SK-N-SH treated with all-trans-retinoic acid at 6 μM for 48 hours (cell line): Measurements from ENCODE around the gene NUP214.

Source experiments
- ARNTL ChIP-seq: fragments of 450-650 bp; formaldehyde crosslinking; IDR thresholded peaks from 2 replicates; pipeline ENCODE4 v1.5.0; 2020; ENCODE audit warnings: low read depth, mild to moderate bottlenecking, moderate library complexity, borderline replicate concordance
- PATZ1 ChIP-seq: fragments of 250-450 bp; sonication (Bioruptor Pico); IDR thresholded peaks from 2 replicates; pipeline ENCODE4 v1.8.0; 2020; ENCODE audit warnings: mild to moderate bottlenecking, moderate library complexity, borderline replicate concordance
- POU6F1 ChIP-seq: fragments of 250-450 bp; sonication (Bioruptor Pico); IDR thresholded peaks from 2 replicates; pipeline ENCODE4 v1.8.0; 2021; ENCODE audit warnings: low read depth, mild to moderate bottlenecking, moderate library complexity, borderline replicate concordance
- RARB ChIP-seq: fragments of 250-450 bp; sonication (Bioruptor Pico); IDR thresholded peaks from 2 replicates; pipeline ENCODE4 v1.8.0; 2021; ENCODE audit warnings: mild to moderate bottlenecking, moderate library complexity
- ZC3H10 ChIP-seq: fragments of 250-450 bp; sonication (Bioruptor Pico); IDR thresholded peaks from 2 replicates; pipeline ENCODE4 v1.5.1; 2021; ENCODE audit warnings: mild to moderate bottlenecking, moderate library complexity
- ZFP3 ChIP-seq: fragments of 250-450 bp; sonication (Bioruptor Pico); IDR thresholded peaks from 2 replicates; pipeline ENCODE4 v1.5.0; 2020; ENCODE audit warnings: mild to moderate bottlenecking, moderate library complexity
- ZNF565 ChIP-seq: fragments of 450-650 bp; formaldehyde crosslinking; conservative IDR thresholded peaks from 2 replicates; pipeline ENCODE4 v1.5.0; 2020; ENCODE audit warnings: low read depth, mild to moderate bottlenecking, moderate library complexity

DNA sequence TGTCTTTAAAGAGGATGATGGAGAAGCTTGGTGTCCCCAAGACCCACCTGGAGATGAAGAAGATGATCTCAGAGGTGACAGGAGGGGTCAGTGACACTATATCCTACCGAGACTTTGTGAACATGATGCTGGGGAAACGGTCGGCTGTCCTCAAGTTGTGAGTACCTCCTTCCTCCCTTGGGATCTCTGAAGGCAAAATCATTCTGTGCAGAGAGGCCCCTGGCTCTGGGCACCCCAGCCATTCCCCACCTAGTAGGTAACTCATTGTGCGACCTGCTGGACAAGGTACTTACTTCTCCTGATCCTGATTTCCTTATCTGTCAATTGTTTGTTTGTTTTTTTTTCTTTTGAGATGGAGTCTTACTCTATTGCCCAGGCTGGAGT lies 7.6 kb upstream of the NUP214 start:
- TF ChIP-seq PATZ1 (CRISPR knock-in tag) (no peak), RARB (CRISPR knock-in tag) (no peak), POU6F1 (CRISPR knock-in tag) (no peak), ZFP3 (CRISPR knock-in tag) (no peak), ARNTL (CRISPR knock-in tag) (no peak), ZC3H10 (CRISPR knock-in tag) (no peak), ZNF565 (no peak)
